Neuronal stem cell (in vitro differentiated cells): Measurements from ENCODE around the gene PSAP.

ENCODE experiments used
- DNase-seq: peaks from one replicate; pipeline ENCODE4 v3.0.0-alpha.2; 2013; ENCODE audit warnings: low spot score
- H2AFZ ChIP-seq: one replicate; pipeline ENCODE4 v1.6.1; 2013; ENCODE audit warnings: mild to moderate bottlenecking, low read length, inconsistent platforms
- H2AK5ac ChIP-seq: 2 replicates; pipeline ENCODE4 v1.6.1; 2013; ENCODE audit warnings: low read depth, mild to moderate bottlenecking, inconsistent platforms, low read length, moderate library complexity, mixed read lengths
- H2BK120ac ChIP-seq: 2 replicates; pipeline ENCODE4 v1.6.1; 2013; ENCODE audit warnings: low read depth, mild to moderate bottlenecking, inconsistent platforms, low read length, moderate library complexity, mixed read lengths
- H2BK12ac ChIP-seq: one replicate; pipeline ENCODE4 v1.6.1; 2013; ENCODE audit warnings: low read length, inconsistent platforms
- H2BK15ac ChIP-seq: 2 replicates; pipeline ENCODE4 v1.6.1; 2013; ENCODE audit warnings: mild to moderate bottlenecking, low read length, inconsistent platforms, mixed read lengths
- H2BK5ac ChIP-seq: one replicate; pipeline ENCODE4 v1.6.1; 2013; ENCODE audit warnings: inconsistent platforms, mild to moderate bottlenecking, low read length, moderate library complexity
- H3K14ac ChIP-seq: one replicate; pipeline ENCODE4 v1.6.1; 2013; ENCODE audit warnings: low read length, inconsistent platforms
- H3K18ac ChIP-seq: 2 replicates; pipeline ENCODE4 v1.6.1; 2013; ENCODE audit warnings: low read length, inconsistent platforms
- H3K23ac ChIP-seq: 2 replicates; pipeline ENCODE4 v1.6.1; 2013; ENCODE audit warnings: low read depth, mild to moderate bottlenecking, mixed read lengths, low read length, inconsistent platforms; ENCODE audit not compliant: poor library complexity
- H3K27ac ChIP-seq: replicated peaks from 3 replicates; pipeline ENCODE4 v1.5.1; 2013; ENCODE audit warnings: low read length, inconsistent platforms
- H3K27me3 ChIP-seq, 3 experiments: 2 replicates each; pipeline ENCODE4 v1.6.1; 2013; ENCODE audit warnings: low read length in 3 of 3, mild to moderate bottlenecking in 2 of 3, inconsistent platforms in 1 of 3, low read depth in 1 of 3, mixed read lengths in 1 of 3, moderate library complexity in 1 of 3; ENCODE audit not compliant: control insufficient read depth in 3 of 3, insufficient read depth in 3 of 3
- H3K36me3 ChIP-seq, 2 donors: replicated peaks in 1 of 2; 2 replicates each; pipeline ENCODE4 v1.6.1; 2013; ENCODE audit warnings: low read length in 2 of 2; ENCODE audit not compliant: control insufficient read depth in 2 of 2, insufficient read depth in 2 of 2
- H3K4ac ChIP-seq: 2 replicates; pipeline ENCODE4 v1.6.1; 2013; ENCODE audit warnings: inconsistent platforms, mild to moderate bottlenecking, low read length, moderate library complexity
- H3K4me1 ChIP-seq, 2 donors: 1 replicate in 1 of 2; 2 replicates in 1 of 2; pipeline ENCODE4 v1.6.1; 2013; ENCODE audit warnings: low read length in 2 of 2, low read depth in 1 of 2; ENCODE audit not compliant: control insufficient read depth in 2 of 2, insufficient read depth in 1 of 2
- H3K4me2 ChIP-seq: one replicate; pipeline ENCODE4 v1.6.1; 2013; ENCODE audit warnings: mild to moderate bottlenecking, low read length, inconsistent platforms; ENCODE audit not compliant: insufficient read depth, poor library complexity, severe bottlenecking
- H3K4me3 ChIP-seq, 2 donors: 2 replicates each; pipeline ENCODE4 v1.5.1; 2013; ENCODE audit warnings: low read length in 2 of 2, mild to moderate bottlenecking in 2 of 2, inconsistent platforms in 1 of 2, moderate library complexity in 1 of 2
- H3K79me1 ChIP-seq: one replicate; pipeline ENCODE4 v1.6.1; 2013; ENCODE audit warnings: low read depth, mild to moderate bottlenecking, inconsistent platforms, low read length, moderate library complexity
- H3K9ac ChIP-seq: one replicate; pipeline ENCODE4 v1.6.1; 2013; ENCODE audit warnings: mild to moderate bottlenecking, low read depth, low read length, inconsistent platforms; ENCODE audit not compliant: poor library complexity
- H3K9me3 ChIP-seq, 2 donors: replicated peaks in 1 of 2; 2 replicates each; pipeline versions ENCODE3 to v1.6.1; 2013; ENCODE audit warnings: low read length in 2 of 2, mild to moderate bottlenecking in 2 of 2, inconsistent platforms in 1 of 2, low read depth in 1 of 2, mixed read lengths in 1 of 2, moderate library complexity in 1 of 2; ENCODE audit not compliant: control insufficient read depth in 2 of 2, insufficient read depth in 1 of 2
- H4K8ac ChIP-seq: one replicate; pipeline ENCODE4 v1.6.1; 2013; ENCODE audit warnings: low read depth, mild to moderate bottlenecking, inconsistent platforms, low read length, moderate library complexity
- H4K91ac ChIP-seq: one replicate; pipeline ENCODE4 v1.6.1; 2013; ENCODE audit warnings: low read length, low read depth, mild to moderate bottlenecking, inconsistent platforms; ENCODE audit not compliant: poor library complexity
- WGBS, 2 donors: extraction: QIAGEN DNeasy Blood & Tissue Kit; methylation state at CpG; one replicate each; pipeline ENCODE4 v1.1.7; 2013; ENCODE audit warnings: missing lambda C conversion rate in 2 of 2, mixed read lengths in 1 of 2; ENCODE audit not compliant: insufficient read length in 2 of 2, insufficient replicate concordance in 1 of 2; ENCODE audit errors: extremely low coverage in 2 of 2; 5-methylcytosine and 5-hydroxymethylcytosine counted together

Gene PSAP

GRCh38 chr10:71828702-71829101 lies 22.3 kb downstream of the PSAP start:
- no peak overlapping the region for H2AK5ac ChIP-seq
- H3K14ac ChIP-seq, result no peak overlapping the region
- no peak for DNase-seq
- peaks cover 12% of the 10 kb centered on the region for H3K79me1 ChIP-seq
- no peak overlapping the region for H3K9ac ChIP-seq
- no peaks in the 10 kb centered on the region for H3K4me1 ChIP-seq
- no peak overlapping the region for H4K91ac ChIP-seq
- no peaks in the 10 kb centered on the region for H3K27me3 ChIP-seq
- no peak overlapping the region for H2BK12ac ChIP-seq
- H3K4me2 ChIP-seq, result no peak overlapping the region
- H3K27ac ChIP-seq, result no peak overlapping the region
- no peak overlapping the region for H4K8ac ChIP-seq
- no peak overlapping the region for H3K23ac ChIP-seq
- no peak overlapping the region for H3K4ac ChIP-seq
- peaks cover 54 to 95% of the 10 kb centered on the region in 2 donors for H3K36me3 ChIP-seq
- no peak overlapping the region for H3K18ac ChIP-seq
- H3K9me3 ChIP-seq, result no peaks in the 10 kb centered on the region
- H2BK120ac ChIP-seq, result no peak overlapping the region
- no peak overlapping the region for H2BK15ac ChIP-seq
- H3K4me3 ChIP-seq, result no peak overlapping the region
- WGBS, 2 donors, result no CpG with 5 or more reads among the region's 7 CpGs
- no peak overlapping the region for H2AFZ ChIP-seq
- no peak overlapping the region for H2BK5ac ChIP-seq

GRCh38 chr10:71827852-71828251 lies 23.2 kb downstream of the PSAP start:
- H3K4ac ChIP-seq, result no peak overlapping the region
- H3K9me3 ChIP-seq, result no peaks in the 10 kb centered on the region
- H3K4me3 ChIP-seq, result no peak overlapping the region
- no peak overlapping the region for H2BK15ac ChIP-seq
- no peak overlapping the region for H3K23ac ChIP-seq
- no peak overlapping the region for H4K91ac ChIP-seq
- no peaks in the 10 kb centered on the region for H3K27me3 ChIP-seq
- WGBS, 2 donors, result no CpG with 5 or more reads among the region's 6 CpGs
- no peak overlapping the region for H2AK5ac ChIP-seq
- DNase-seq, result no peak
- H3K4me2 ChIP-seq, result no peak overlapping the region
- no peak overlapping the region for H2BK5ac ChIP-seq
- H2BK12ac ChIP-seq, result no peak overlapping the region
- H3K14ac ChIP-seq, result no peak overlapping the region
- H3K79me1 ChIP-seq, result peaks cover 6% of the 10 kb centered on the region
- H3K4me1 ChIP-seq, result no peaks in the 10 kb centered on the region
- no peak overlapping the region for H3K27ac ChIP-seq
- no peak overlapping the region for H3K9ac ChIP-seq
- H3K36me3 ChIP-seq, result peaks cover 59 to 96% of the 10 kb centered on the region in 2 donors
- no peak overlapping the region for H4K8ac ChIP-seq
- no peak overlapping the region for H2AFZ ChIP-seq
- H2BK120ac ChIP-seq, result no peak overlapping the region
- H3K18ac ChIP-seq, result no peak overlapping the region

GRCh38 chr10:71825217-71825616 lies 25.8 kb downstream of the PSAP start:
- H2BK5ac ChIP-seq, result no peak overlapping the region
- H4K8ac ChIP-seq, result no peak overlapping the region
- no peak overlapping the region for H2AK5ac ChIP-seq
- H3K79me1 ChIP-seq, result no peaks in the 10 kb centered on the region
- no peak overlapping the region for H3K27ac ChIP-seq
- H3K4me2 ChIP-seq, result no peak overlapping the region
- H3K18ac ChIP-seq, result no peak overlapping the region
- no CpG with 5 or more reads among the region's 11 CpGs for WGBS, 2 donors
- no peaks in the 10 kb centered on the region for H3K4me1 ChIP-seq
- no peak overlapping the region for H2AFZ ChIP-seq
- no peak overlapping the region for H3K4me3 ChIP-seq
- no peak overlapping the region for H2BK15ac ChIP-seq
- no peak overlapping the region for H4K91ac ChIP-seq
- no peak overlapping the region for H3K14ac ChIP-seq
- no peak overlapping the region for H3K9ac ChIP-seq
- no peak overlapping the region for H3K23ac ChIP-seq
- H3K4ac ChIP-seq, result no peak overlapping the region
- no peak overlapping the region for H2BK12ac ChIP-seq
- peaks cover 60 to 98% of the 10 kb centered on the region in 2 donors for H3K36me3 ChIP-seq
- no peaks in the 10 kb centered on the region for H3K27me3 ChIP-seq
- no peak for DNase-seq
- H2BK120ac ChIP-seq, result no peak overlapping the region
- no peaks in the 10 kb centered on the region for H3K9me3 ChIP-seq

- Histone ChIP-seq H3K4me2 (no peak overlapping the region), H3K27ac (no peak overlapping the region), H2BK15ac (no peak overlapping the region), H3K18ac (no peak overlapping the region), H4K91ac (no peak overlapping the region), H2AFZ (no peak overlapping the region), H3K79me1 (peaks cover 2% of the 10 kb centered on the region), H3K23ac (no peak overlapping the region), H3K9ac (no peak overlapping the region), H3K9me3 (no peaks in the 10 kb centered on the region), H3K14ac (no peak overlapping the region), H4K8ac (no peak overlapping the region), H3K4me1 (no peaks in the 10 kb centered on the region), H3K36me3 (peaks cover 64 to 98% of the 10 kb centered on the region in 2 donors), H3K4me3 (no peak overlapping the region), H2AK5ac (no peak overlapping the region), H3K27me3 (no peaks in the 10 kb centered on the region), H2BK5ac (no peak overlapping the region), H2BK12ac (no peak overlapping the region), H2BK120ac (no peak overlapping the region), H3K4ac (no peak overlapping the region)
- DNase-seq, result no peak
- WGBS, 2 donors, result no CpG with 5 or more reads among the region's 3 CpGs
Observed at GRCh38 chr10:71824333-71824732, 26.7 kb downstream of the PSAP start.
